Cardiac septum (tissue), 1 donor: Measurements from ENCODE around the gene KLF16. TPM values are rescaled to one million over a fixed set of nuclear protein-coding genes. Genes with fewer than 3 reads are reported as not detected.

Source experiments
- DNase-seq: peaks from one replicate; pipeline ENCODE4 v3.0.0-alpha.2; 2020; ENCODE audit warnings: low spot score
- intact Hi-C: fragments of 100-400 bp; cut with DNase I; formaldehyde crosslinking; loops from one replicate; pipeline ENCODE4 v1.14.0; 2022
- total RNA-seq: library from RNA; stranded (reverse); fragmentation: NEBNext Ultra II Directional; extraction: Animal tissue kit (Norgen Biotek cat#: 25700); gene quantifications from one replicate; pipeline ENCODE4 v1.2.1, GENCODE V29; 2021
- donor health status: DM: no; HTN: no; CAD: no.

The KLF16 gene
- total RNA-seq, 1 donor from 2014 or later: 14.1 TPM

- intact Hi-C loops: no loop called here
- DNase-seq: no peak
Measured at GRCh38 chr19:1832046-1832663, 31.2 kb downstream of the KLF16 start.

- DNase-seq: no peak
- intact Hi-C loops: no loop called here
Measured at GRCh38 chr19:1830978-1831377, 32.4 kb downstream of the KLF16 start.

GRCh38 chr19:1830568-1830967, 32.8 kb downstream of the KLF16 start:
- no peak for DNase-seq
- intact Hi-C loops: no loop called here

- intact Hi-C loops: no loop called here
- DNase-seq: no peak
Measured at GRCh38 chr19:1829958-1830357, 33.4 kb downstream of the KLF16 start.

GRCh38 chr19:1828279-1829238, 34.8 kb downstream of the KLF16 start:
- DNase-seq: no peak
- intact Hi-C loops: no loop called here

- no peak for DNase-seq
- intact Hi-C loops: no loop called here
Measured at GRCh38 chr19:1827566-1828278, 35.7 kb downstream of the KLF16 start.

GRCh38 chr19:1826557-1827521, 36.5 kb downstream of the KLF16 start:
- intact Hi-C loops: no loop called here
- DNase-seq: no peak

- intact Hi-C loops: no loop called here
- DNase-seq: peak; percentile 89
Measured at GRCh38 chr19:1825909-1826556, 37.3 kb downstream of the KLF16 start.

GRCh38 chr19:1824252-1824622, 39.1 kb downstream of the KLF16 start:
- no peak for DNase-seq
- intact Hi-C loops: no loop called here

- DNase-seq: no peak
Measured at GRCh38 chr19:1823539-1824251, 39.7 kb downstream of the KLF16 start.

GRCh38 chr19:1823020-1823419, 40.4 kb downstream of the KLF16 start:
- DNase-seq: no peak
- intact Hi-C loops: no loop called here

More at GRCh38 chr19:1823539-1824251, 39.7 kb downstream of the KLF16 start:
- intact Hi-C loops: no loop called here

- DNase-seq: no peak
- intact Hi-C loops: no loop called here
Measured at GRCh38 chr19:1822210-1822609, 41.2 kb downstream of the KLF16 start.

GRCh38 chr19:1819341-1820255, 43.8 kb downstream of the KLF16 start:
- intact Hi-C loops: no loop called here
- no peak for DNase-seq

GRCh38 chr19:1818549-1819195, 44.7 kb downstream of the KLF16 start:
- intact Hi-C loops: no loop called here
- no peak for DNase-seq

GRCh38 chr19:1817553-1818179, 45.7 kb downstream of the KLF16 start:
- intact Hi-C loops: no loop called here
- no peak for DNase-seq
